ENCODE measurements around the gene ITGA8. TPM values are rescaled to one million over a fixed set of nuclear protein-coding genes. Genes with fewer than 3 reads are reported as not detected.
"Not testable (repeated sequence)": the region's sequence is repeated elsewhere in the genome, so short reads cannot be mapped to it uniquely, and the experiment has no call there.

ITGA8 gene
- not detected in 2 replicates for total RNA-seq (2014; rRNA removed; shearing (Covaris generic))
- not detected in 2 replicates for polyA plus RNA-seq (2014; cell fraction: nucleus; rRNA removed)

GRCh38 chr10:15719899-15720634, at the start of gene ITGA8:
Gene ITGA8, minus strand, starts transcription at chr10:15719922. Its CDS starts 151 bp downstream, at chr10:15719771.
- DNase-seq (ENCODE audit: extremely low read depth, low read depth) = no peak

DNA sequence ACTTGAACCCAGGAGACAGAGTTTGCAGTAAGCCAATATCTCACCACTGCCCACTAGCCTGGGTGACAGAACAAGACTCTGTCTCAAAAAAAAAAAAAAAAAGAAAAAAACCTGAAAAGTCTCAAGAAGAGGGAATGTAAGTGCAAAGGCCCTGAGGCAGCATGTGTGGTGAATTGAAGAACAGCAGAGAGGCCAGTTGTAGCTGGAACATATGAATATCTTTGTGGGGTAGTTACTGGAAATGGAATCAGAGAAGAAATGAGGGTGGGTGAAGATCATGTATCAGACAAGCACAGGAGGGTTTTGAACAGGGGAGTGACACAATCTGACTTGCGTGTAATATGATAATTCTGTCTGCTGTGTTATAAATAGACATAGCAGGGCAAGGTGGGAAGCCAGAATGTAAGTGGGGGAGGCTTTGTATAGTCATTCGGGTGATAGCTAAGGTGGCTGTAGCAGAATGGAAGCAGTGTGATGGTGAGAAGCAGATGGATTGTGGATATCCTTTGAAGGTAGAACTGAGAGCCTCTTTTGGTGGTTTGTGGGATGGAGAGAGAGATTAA, 45.3 kb upstream of the ITGA8 start:
- DNase-seq (ENCODE audit: extremely low read depth, low read depth) = no peak

DNA sequence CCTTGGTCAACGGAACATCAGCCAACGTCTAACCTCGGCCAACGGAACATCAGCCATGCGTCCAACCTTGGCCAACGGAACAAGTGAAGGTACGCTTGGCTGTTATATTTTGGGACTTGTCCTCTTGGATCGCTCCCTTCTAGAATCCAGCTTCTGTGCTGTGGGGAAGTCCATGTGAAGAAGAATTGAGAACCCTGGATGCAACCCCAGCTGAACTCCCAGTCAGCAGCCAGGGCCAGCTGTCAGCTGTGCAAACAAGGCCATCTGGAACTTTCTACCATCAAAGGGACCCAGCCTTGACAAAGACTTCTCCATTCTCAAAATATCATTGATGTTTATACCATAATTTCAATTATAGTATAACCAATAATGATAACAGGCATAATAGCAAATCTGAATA, 43.3 kb upstream of the ITGA8 start:
- DNase-seq (ENCODE audit: extremely low read depth, low read depth) = no peak

DNA sequence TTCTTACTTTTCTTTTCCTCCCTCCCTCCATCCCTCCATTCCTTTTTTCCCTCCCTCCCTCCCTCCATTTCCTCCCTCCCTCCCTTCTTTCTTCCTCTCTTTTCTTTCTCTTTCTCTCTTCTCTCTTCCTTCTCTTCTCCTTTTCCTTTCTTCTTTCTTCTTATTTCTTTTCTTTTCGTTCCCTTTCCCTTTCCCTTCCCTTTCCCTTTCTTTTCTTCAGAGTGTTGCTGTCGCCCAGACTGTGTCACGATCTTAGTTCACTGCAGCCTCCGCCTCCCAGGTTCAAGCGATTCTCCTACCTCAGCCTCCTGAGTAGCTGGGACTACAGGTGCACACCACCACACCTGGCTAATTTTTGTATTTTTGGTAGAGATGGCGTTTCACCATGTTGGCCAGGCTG, 42.5 kb upstream of the ITGA8 start:
- DNase-seq (ENCODE audit: extremely low read depth, low read depth) = not testable (repeated sequence)

DNA sequence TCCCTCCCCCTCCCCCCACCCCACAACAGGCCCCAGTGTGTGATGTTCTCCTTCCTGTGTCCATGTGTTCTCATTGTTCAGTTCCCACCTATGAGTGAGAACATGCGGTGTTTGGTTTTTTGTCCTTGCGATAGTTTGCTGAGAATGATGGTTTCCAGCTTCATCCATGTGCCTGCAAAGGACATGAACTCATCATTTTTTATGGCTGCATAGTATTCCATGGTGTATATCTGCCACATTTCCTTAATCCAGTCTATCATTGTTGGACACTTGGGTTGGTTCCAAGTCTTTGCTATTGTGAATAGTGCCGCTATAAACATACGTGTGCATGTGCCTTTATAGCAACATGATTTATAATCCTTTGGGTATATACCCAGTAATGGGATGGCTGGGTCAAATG, 41.5 kb upstream of the ITGA8 start:
- DNase-seq (ENCODE audit: extremely low read depth, low read depth) = not testable (repeated sequence)

DNA sequence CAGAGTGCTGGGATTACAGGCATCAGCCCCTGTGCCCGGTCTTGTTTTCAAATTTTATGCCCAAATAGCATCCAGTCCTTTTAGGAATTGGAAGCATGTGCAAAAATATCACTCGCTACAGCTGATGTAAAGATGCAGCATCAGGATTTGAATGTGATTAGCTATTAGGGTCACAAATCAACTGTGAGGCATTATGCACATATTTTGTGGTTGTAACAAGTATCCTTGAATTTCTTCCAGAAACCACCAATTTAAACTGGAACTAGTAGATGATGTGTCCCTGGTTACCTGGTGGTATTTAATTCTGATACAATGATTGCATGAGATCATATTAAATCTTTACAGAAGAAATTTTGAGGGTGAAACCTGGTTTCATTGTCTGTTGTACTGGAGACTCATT, 41.0 kb upstream of the ITGA8 start:
- no peak for DNase-seq (ENCODE audit: extremely low read depth, low read depth)

GRCh38 chr10:15759265-15759664, 39.5 kb upstream of the ITGA8 start:
- no peak for DNase-seq (ENCODE audit: extremely low read depth, low read depth)

- DNase-seq (ENCODE audit: extremely low read depth, low read depth) = no peak
Observed at GRCh38 chr10:15758618-15759017, 38.9 kb upstream of the ITGA8 start.

DNA sequence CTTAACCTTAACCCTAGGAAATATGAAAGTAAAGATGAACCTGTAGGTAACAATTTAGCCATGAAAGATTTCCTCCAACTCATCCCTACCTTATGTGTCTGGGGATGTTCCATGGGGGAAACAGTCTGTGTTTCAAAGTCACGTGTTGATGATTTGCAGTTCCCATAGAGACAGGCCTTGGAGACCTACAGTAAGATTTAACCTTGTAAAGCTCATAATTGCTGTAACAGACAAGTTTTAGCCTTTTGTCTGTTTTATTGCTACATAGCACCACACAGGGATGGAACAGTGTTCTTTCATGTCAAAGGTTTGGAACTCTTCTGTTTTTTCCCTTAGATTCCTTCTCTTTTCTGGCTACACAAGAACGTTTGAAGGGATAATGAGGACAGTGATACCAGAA, 35.2 kb upstream of the ITGA8 start:
- DNase-seq (ENCODE audit: extremely low read depth, low read depth) = no peak

GRCh38 chr10:15751046-15751445, 31.3 kb upstream of the ITGA8 start:
- no peak for DNase-seq (ENCODE audit: extremely low read depth, low read depth)

DNA sequence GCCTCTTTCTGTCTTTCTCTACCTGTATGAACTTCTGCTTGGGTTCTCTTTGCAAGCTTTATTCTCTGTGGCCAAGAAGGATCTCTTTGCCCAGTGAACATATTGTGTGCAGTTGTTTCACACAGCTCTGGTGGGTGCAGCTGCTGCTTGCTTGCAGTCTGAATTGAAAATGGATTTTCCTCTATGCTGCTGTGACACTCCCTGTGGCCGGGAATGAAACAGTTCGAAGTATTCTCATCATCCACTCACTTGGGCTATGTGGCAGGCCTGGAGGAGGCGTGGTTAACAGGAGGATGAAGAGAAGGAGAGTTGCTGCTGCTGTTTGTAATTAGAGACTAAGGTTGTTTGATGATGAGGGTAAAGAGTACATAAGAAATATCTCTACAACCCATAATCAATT, 28.4 kb upstream of the ITGA8 start:
- DNase-seq (ENCODE audit: extremely low read depth, low read depth) = no peak

- DNase-seq (ENCODE audit: extremely low read depth, low read depth) = no peak
Observed at GRCh38 chr10:15747632-15748031, 27.9 kb upstream of the ITGA8 start.

- no peak for DNase-seq (ENCODE audit: extremely low read depth, low read depth)
Observed at GRCh38 chr10:15745751-15746150, 26.0 kb upstream of the ITGA8 start.

DNA sequence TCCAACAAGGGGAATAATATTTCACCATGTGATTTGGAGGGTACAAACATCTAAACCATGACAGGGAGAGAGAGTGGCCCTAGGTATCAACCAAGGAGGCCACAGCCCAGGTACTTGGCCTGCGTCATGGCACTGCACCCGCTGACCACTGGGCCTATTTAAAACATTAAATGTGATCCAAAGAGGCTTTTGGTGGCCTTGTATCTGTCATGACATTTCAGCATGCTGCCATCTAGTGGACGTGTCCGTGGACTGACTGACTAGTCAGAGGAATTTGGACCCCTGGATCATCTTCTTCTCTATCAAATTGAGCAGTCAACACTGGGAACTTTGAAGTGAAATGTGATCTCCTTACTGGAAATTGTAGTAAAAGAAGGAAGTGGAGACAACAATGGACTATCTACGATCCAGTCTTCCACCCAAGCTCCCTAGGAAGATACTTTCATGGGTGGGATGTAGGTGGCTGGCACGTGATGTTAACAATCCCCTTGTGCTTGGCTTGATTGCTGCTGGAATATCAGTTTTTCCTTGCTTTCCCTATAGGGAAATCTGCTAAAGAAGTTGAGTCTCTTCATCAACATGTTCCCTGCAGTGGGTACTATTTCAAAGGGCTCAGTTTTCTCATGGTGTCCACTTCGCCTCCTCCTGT, 24.6 kb upstream of the ITGA8 start:
- peak; percentile 57 for DNase-seq (ENCODE audit: extremely low read depth, low read depth)

DNA sequence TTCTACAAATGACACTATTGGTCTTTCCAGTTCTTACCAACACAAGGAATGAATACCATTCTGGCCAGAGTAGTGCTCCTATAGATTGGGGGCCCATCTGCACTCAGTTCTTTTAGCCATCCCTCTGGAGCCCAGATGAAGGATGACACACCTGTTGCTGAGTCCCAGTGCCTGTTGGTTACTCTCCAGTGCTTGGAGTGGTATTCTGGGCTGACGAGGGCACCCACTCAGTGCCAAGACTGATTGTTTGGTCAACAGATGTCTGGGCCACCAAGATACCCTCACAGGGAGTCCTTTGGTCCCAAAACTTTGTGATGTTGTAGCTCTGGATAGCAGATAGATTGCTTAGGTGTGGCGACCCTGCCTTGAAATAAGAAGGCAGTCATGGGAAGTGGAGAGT, 23.7 kb upstream of the ITGA8 start:
- DNase-seq (ENCODE audit: extremely low read depth, low read depth) = no peak

DNA sequence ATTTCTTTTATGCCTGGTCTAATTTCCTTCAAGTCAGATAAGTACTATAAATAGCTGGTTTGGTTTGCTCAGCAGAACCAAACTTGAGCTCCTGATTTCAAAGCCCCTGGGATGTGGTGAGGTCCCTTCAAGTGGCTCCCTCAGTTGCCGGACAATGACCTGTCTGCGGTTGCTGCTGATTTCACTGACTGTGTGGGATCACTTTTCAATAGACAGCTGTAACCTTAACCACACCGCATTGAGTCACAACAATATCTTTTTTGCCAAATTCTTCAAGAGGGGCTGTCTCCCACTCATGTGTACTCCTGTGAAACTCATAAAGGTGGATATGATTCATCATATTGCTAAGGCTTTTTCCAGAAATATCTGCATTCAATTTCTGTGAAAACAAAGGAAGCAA, 23.1 kb upstream of the ITGA8 start:
- no peak for DNase-seq (ENCODE audit: extremely low read depth, low read depth)

GRCh38 chr10:15742102-15742501, 22.4 kb upstream of the ITGA8 start:
- no peak for DNase-seq (ENCODE audit: extremely low read depth, low read depth)

DNA sequence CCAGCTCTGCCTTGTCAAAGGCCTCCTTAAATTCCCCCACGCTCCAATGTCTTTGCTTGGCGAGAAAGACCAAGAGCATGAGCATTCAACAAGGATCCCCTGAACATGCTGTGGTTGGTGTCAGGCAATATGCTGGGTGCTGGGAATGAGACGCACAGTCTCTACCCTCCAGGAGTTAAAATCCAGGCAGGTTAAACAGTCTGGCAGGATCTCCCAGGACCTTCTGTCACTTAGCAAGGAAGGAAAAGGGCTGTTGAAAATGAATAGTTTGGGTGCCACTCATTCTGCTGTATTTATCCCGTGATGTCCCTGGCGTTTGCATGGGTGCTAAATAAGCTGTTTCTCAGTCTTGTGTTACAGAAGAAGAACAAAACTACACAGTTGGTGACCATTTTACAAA, 21.9 kb upstream of the ITGA8 start:
- DNase-seq (ENCODE audit: extremely low read depth, low read depth) = no peak

DNA sequence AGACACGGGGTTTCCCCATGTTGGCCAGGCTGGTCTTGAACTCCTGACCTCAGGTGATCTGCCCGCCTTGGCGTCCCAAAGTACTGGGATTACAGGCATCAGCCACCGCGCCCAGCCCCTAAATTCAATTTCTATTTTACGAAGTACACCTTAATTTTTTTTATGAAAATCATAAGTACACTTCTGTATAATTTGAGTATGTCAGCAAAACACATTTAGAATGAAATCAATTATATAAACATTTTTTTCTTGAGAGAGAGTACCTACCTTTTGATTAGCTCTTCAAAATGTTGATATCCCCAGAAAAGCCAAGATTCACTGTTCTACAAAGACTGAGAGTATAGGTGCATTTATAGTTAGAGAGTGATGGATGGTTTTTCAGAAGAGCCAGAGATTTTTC, 20.5 kb upstream of the ITGA8 start:
- no peak for DNase-seq (ENCODE audit: extremely low read depth, low read depth)

DNA sequence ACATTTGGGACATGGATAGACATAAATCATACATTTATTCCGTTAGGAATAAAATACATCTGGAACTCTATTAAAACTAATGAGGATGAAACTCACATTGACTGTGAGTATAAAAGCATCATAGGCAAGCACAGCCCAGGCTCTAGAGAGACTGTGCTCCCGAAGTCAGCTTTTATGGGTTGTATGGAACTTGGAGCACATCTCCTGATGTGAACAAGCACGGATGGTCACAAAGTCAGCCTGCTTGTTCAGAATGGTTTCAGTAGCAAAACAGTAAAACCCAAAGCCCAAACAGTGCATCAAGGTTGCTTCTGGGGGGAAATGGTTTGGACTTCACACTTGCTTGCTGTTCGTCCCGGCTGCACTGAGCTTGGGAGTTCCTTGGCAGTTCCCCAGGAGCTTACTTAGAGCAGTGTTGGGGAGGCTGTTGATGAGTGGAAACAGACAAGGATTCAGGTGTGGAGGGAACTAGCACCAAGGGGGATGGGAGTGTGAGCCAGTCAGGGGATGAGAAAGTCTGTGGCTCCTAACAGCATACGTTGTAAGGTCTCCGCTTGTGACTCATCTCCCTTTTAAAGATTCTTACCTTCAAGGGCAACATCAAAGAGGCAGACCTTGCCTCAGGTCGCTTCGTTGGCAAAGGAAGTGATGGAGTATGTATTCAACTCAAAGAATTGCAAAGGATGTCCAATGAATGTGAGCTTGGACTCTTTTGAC, 19.7 kb upstream of the ITGA8 start:
- no peak for DNase-seq (ENCODE audit: extremely low read depth, low read depth)

DNA sequence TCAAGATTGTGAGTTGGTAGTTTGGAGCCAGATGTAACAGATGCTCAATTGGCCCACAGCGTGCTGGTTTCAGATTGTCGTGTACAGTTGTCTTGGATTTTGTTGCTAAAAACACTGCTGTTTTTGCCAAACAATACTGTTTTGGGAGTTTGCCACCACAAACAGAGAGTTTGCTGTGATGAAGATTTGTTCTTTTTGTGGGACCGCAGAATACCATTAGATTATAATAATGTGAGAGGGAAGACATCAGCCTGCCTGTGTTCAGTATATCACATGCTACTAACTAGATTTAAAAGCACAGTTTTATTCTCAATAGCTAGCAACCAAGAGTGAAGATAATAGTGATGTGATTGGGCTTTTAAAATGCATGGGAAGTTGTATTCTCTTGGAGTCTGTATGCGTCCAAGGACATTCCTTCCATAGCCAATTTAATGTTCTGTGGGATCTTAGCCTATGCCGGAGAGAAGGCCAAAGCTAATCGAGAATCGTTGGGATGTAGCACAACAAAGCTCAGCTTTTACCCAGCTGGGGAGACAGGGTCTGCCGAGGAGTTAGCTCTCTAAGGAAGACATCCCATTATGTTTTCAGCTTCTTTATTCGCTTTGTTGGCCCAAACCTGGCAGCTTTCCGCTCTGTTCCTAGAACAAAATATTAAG, 18.7 kb upstream of the ITGA8 start:
- no peak for DNase-seq (ENCODE audit: extremely low read depth, low read depth)
